Gastrocnemius medialis (tissue), 4 donors: ENCODE data around the gene RBBP8.

ENCODE experiments used
- CTCF ChIP-seq, 5 experiments: fragments of 450-650 bp in 3 of 5; fragments of 200-600 bp in 2 of 5; sonication (generic) in 2 of 5; IDR thresholded peaks in 4 of 5; conservative IDR thresholded peaks in 1 of 5; 1 replicate in 4 of 5; 2 replicates in 1 of 5; pipeline ENCODE4 v1.5.1; 2016 to 2019; ENCODE audit warnings: antibody characterized with exemption in 5 of 5, mild to moderate bottlenecking in 3 of 5, moderate library complexity in 3 of 5
- POLR2A ChIP-seq, 2 donors: fragments of 450-650 bp; IDR thresholded peaks; one replicate each; pipeline ENCODE4 v1.6.1; 2017; ENCODE audit warnings: antibody characterized with exemption in 2 of 2, mild to moderate bottlenecking in 2 of 2, moderate library complexity in 2 of 2

DNA sequence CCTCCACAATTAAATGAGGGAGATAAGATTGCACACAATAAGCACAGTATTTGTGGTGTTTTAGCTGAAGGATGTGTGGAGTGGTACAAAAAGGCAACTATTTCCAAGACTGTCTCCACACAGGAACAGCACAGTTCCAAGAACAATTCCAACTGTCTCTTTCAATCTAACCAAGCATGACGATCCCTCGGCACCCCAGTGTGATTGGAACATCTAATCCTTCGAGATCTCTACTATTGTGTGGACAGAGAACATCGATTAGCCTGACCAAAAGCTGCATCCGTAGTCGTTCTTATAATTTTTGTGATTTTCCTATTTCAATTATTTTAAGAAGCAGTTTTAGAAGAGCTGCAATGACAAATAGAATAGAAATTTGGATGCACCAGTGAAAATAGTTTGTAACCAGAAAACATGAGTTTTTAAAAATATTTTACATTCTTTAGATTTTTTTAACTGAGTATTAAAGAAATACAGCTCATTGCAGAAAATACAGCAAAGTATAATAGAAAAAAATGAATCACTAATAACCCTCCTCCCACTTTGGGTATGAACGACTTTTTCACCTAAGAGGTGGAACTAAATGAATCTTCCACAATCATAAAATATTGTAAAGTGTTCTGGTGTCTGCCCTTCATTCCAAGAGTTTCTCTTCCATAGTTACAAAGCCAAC is 125.8 kb downstream of the RBBP8 start:
- TF ChIP-seq POLR2A (IDR thresholded peaks at IDR 0.05) (no peak), CTCF (IDR thresholded peaks at IDR 0.05 in 4 of 5, conservative IDR thresholded peaks at IDR 0.05 in 1 of 5) (no peak)
